ENCODE data around the gene SNRNP40. TPM values are rescaled to one million over a fixed set of nuclear protein-coding genes. Genes with fewer than 3 reads are reported as not detected.
"Not testable (repeated sequence)": the region's sequence is repeated elsewhere in the genome, so short reads cannot be mapped to it uniquely, and the experiment has no call there.

SNRNP40 gene
- total RNA-seq, 1 experiment from 2014 or later = 81.0 TPM

GRCh38 chr1:31299365-31299764 lies 2.8 kb upstream of the SNRNP40 start:
- intact Hi-C loops (cut with micrococcal nuclease; ENCODE audit: unreplicated experiment) = loop anchor here (5.0 kb wide), 1 partner anchor 102 kb away; no protein-coding TSS in a partner anchor
- Mint-ChIP-seq H3K27me3 (ENCODE audit: unreplicated experiment) (no peaks in the 10 kb centered on the region), H3K27ac (ENCODE audit: unreplicated experiment) (no peak overlapping the region), H3K4me1 (ENCODE audit: low read depth, unreplicated experiment) (peaks cover 20% of the 10 kb centered on the region), H3K9me3 (ENCODE audit: low read depth, unreplicated experiment) (no peaks in the 10 kb centered on the region), H3K4me3 (ENCODE audit: low read depth, unreplicated experiment) (no peak overlapping the region), H3K36me3 (ENCODE audit: insufficient read depth, unreplicated experiment) (peaks cover under 1% of the 10 kb centered on the region)
- no TSS peak for BruUV-seq (replicated peaks)
- TF ChIP-seq, protein P1, sequence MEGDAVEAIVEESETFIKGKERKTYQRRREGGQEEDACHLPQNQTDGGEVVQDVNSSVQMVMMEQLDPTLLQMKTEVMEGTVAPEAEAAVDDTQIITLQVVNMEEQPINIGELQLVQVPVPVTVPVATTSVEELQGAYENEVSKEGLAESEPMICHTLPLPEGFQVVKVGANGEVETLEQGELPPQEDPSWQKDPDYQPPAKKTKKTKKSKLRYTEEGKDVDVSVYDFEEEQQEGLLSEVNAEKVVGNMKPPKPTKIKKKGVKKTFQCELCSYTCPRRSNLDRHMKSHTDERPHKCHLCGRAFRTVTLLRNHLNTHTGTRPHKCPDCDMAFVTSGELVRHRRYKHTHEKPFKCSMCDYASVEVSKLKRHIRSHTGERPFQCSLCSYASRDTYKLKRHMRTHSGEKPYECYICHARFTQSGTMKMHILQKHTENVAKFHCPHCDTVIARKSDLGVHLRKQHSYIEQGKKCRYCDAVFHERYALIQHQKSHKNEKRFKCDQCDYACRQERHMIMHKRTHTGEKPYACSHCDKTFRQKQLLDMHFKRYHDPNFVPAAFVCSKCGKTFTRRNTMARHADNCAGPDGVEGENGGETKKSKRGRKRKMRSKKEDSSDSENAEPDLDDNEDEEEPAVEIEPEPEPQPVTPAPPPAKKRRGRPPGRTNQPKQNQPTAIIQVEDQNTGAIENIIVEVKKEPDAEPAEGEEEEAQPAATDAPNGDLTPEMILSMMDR (IDR thresholded peaks at IDR 0.05; ENCODE audit: unreplicated experiment) = no peak
- CTCF ChIA-PET = no interaction called here
- no peak for DNase-seq

- TSS peak; percentile 71 for BruUV-seq (replicated peaks)
- DNase-seq = no peak
- Mint-ChIP-seq H3K4me3 (ENCODE audit: low read depth, unreplicated experiment) (no peak overlapping the region), H3K9me3 (ENCODE audit: low read depth, unreplicated experiment) (no peaks in the 10 kb centered on the region), H3K36me3 (ENCODE audit: insufficient read depth, unreplicated experiment) (peaks cover 6% of the 10 kb centered on the region), H3K27ac (ENCODE audit: unreplicated experiment) (no peak overlapping the region), H3K27me3 (ENCODE audit: unreplicated experiment) (no peaks in the 10 kb centered on the region), H3K4me1 (ENCODE audit: low read depth, unreplicated experiment) (peaks cover 11% of the 10 kb centered on the region)
- CTCF ChIA-PET = interaction anchor here (0.7 to 1.0 kb wide), 4 partner anchors 35 to 252 kb away, joined by 3 to 5 read pairs (median 4); no protein-coding TSS in a partner anchor
- intact Hi-C loops (cut with micrococcal nuclease; ENCODE audit: unreplicated experiment) = loop anchor here (5.0 kb wide), 1 partner anchor 100 kb away; no protein-coding TSS in a partner anchor
- TF ChIP-seq, protein P1 (IDR thresholded peaks at IDR 0.05; ENCODE audit: unreplicated experiment) = no peak
These were observed 974 bp upstream of the SNRNP40 start for GRCh38 chr1:31297277-31298247.

- Mint-ChIP-seq H3K27ac (ENCODE audit: unreplicated experiment) (no peak overlapping the region), H3K9me3 (ENCODE audit: low read depth, unreplicated experiment) (no peaks in the 10 kb centered on the region), H3K4me1 (ENCODE audit: low read depth, unreplicated experiment) (peaks cover 11% of the 10 kb centered on the region), H3K27me3 (ENCODE audit: unreplicated experiment) (no peaks in the 10 kb centered on the region), H3K36me3 (ENCODE audit: insufficient read depth, unreplicated experiment) (peaks cover 22% of the 10 kb centered on the region), H3K4me3 (ENCODE audit: low read depth, unreplicated experiment) (no peak overlapping the region)
- no peak for DNase-seq
- CTCF ChIA-PET = interaction anchor here (0.9 to 1.0 kb wide), 3 partner anchors 33 to 254 kb away, joined by 4 to 5 read pairs (median 5); no protein-coding TSS in a partner anchor
- TSS peak; percentile 67 for BruUV-seq (replicated peaks)
- intact Hi-C loops (cut with micrococcal nuclease; ENCODE audit: unreplicated experiment) = loop anchor here (5.0 kb wide), 1 partner anchor 99 kb away; no protein-coding TSS in a partner anchor
- TF ChIP-seq, protein P1 (IDR thresholded peaks at IDR 0.05; ENCODE audit: unreplicated experiment) = no peak
These were observed 608 bp downstream of the SNRNP40 start for GRCh38 chr1:31295874-31296485.

GRCh38 chr1:31289021-31289420 lies 7.6 kb downstream of the SNRNP40 start:
- Mint-ChIP-seq H3K4me1 (ENCODE audit: low read depth, unreplicated experiment) (no peaks in the 10 kb centered on the region), H3K27ac (ENCODE audit: unreplicated experiment) (no peak overlapping the region), H3K27me3 (ENCODE audit: unreplicated experiment) (no peaks in the 10 kb centered on the region), H3K9me3 (ENCODE audit: low read depth, unreplicated experiment) (no peaks in the 10 kb centered on the region), H3K36me3 (ENCODE audit: insufficient read depth, unreplicated experiment) (peaks cover 37% of the 10 kb centered on the region), H3K4me3 (ENCODE audit: low read depth, unreplicated experiment) (no peak overlapping the region)
- CTCF ChIA-PET = no interaction called here
- intact Hi-C loops (cut with micrococcal nuclease; ENCODE audit: unreplicated experiment) = no loop called here
- DNase-seq = no peak
- no TSS peak for BruUV-seq (replicated peaks)
- TF ChIP-seq, protein P1 (IDR thresholded peaks at IDR 0.05; ENCODE audit: unreplicated experiment) = no peak

GRCh38 chr1:31287791-31288190 lies 8.8 kb downstream of the SNRNP40 start:
- H3K4me3 Mint-ChIP-seq (ENCODE audit: low read depth, unreplicated experiment); H3K9me3 Mint-ChIP-seq (ENCODE audit: low read depth, unreplicated experiment); intact Hi-C loops (cut with micrococcal nuclease; ENCODE audit: unreplicated experiment); H3K27ac Mint-ChIP-seq (ENCODE audit: unreplicated experiment); BruUV-seq (replicated peaks); H3K4me1 Mint-ChIP-seq (ENCODE audit: low read depth, unreplicated experiment); H3K27me3 Mint-ChIP-seq (ENCODE audit: unreplicated experiment): not testable (repeated sequence)
- peaks cover 41% of the 10 kb centered on the region for H3K36me3 Mint-ChIP-seq (ENCODE audit: insufficient read depth, unreplicated experiment)
- peak; percentile 2 for DNase-seq
- CTCF ChIA-PET = interaction anchor here (0.6 to 0.7 kb wide), 2 partner anchors 27 to 135 kb away, joined by 3 to 4 read pairs; no protein-coding TSS in a partner anchor

DNA sequence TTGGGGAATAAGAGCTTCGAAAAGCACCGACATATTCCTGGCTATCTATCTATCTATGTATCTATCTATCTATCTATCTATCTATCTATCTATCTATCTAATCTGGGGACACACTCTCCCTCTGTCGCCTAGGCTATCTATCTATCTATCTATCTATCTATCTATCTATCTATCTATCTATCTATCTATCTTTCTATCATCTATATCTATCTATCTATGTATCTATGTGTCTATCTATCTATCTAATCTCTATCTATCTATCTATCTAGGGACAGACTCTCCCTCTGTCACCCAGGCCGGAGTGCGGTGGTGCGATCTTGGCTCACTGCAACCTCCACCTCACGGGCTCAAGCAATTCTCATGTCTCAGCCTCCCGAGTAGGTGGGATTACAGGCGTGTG lies 14.2 kb downstream of the SNRNP40 start:
- intact Hi-C loops (cut with micrococcal nuclease; ENCODE audit: unreplicated experiment); BruUV-seq (replicated peaks); DNase-seq; H3K4me3 Mint-ChIP-seq (ENCODE audit: low read depth, unreplicated experiment); H3K9me3 Mint-ChIP-seq (ENCODE audit: low read depth, unreplicated experiment); H3K27me3 Mint-ChIP-seq (ENCODE audit: unreplicated experiment); H3K4me1 Mint-ChIP-seq (ENCODE audit: low read depth, unreplicated experiment); H3K27ac Mint-ChIP-seq (ENCODE audit: unreplicated experiment); CTCF ChIA-PET: not testable (repeated sequence)
- H3K36me3 Mint-ChIP-seq (ENCODE audit: insufficient read depth, unreplicated experiment) = peaks cover 32% of the 10 kb centered on the region

All from Calu3 (cell line).